ENCODE results near the gene YAP1.

DNA sequence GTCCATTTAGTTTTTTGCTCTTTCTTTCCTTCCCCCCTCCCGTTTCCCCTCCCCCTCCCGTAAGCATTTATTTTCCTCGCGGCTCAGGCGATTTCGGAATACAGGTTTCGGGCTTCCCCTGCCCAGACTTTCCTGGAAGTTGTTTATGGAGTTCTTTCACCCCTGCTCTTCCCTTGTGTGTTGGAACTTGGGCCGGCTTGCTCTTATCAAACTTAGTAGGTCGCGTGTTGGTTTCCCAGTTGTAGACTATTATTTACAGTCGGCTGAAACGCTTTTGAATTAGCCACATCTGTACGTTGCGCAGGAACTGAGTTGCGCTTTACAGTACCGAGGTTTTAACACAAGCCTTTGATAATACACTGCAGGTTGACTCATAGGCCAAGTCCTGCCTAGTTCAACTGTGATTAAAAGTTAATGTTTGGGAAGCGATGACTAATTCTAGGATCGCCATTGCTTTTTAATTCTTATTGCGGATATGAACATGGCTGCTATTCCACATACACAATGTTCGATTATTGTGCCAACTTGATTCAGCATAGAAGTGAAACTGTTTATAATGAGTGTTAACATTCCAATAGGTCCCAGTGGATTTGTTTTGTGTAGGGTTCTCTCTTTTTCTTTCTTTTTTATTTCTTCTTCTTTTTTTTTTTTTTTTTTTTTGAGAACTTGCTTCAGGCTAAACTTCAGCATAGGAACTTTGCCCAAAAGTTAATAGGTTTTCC is 1.7 kb downstream of the YAP1 start:
- TF ChIP-seq POLR2A (IDR thresholded peaks at IDR 0.05), result no peak
- TF ChIP-seq, protein P1, sequence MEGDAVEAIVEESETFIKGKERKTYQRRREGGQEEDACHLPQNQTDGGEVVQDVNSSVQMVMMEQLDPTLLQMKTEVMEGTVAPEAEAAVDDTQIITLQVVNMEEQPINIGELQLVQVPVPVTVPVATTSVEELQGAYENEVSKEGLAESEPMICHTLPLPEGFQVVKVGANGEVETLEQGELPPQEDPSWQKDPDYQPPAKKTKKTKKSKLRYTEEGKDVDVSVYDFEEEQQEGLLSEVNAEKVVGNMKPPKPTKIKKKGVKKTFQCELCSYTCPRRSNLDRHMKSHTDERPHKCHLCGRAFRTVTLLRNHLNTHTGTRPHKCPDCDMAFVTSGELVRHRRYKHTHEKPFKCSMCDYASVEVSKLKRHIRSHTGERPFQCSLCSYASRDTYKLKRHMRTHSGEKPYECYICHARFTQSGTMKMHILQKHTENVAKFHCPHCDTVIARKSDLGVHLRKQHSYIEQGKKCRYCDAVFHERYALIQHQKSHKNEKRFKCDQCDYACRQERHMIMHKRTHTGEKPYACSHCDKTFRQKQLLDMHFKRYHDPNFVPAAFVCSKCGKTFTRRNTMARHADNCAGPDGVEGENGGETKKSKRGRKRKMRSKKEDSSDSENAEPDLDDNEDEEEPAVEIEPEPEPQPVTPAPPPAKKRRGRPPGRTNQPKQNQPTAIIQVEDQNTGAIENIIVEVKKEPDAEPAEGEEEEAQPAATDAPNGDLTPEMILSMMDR (IDR thresholded peaks at IDR 0.05), result no peak
